ENCODE results near the gene GRID2. TPM values are rescaled to one million over a fixed set of nuclear protein-coding genes. Genes with fewer than 3 reads are reported as not detected.

The GRID2 gene
- total RNA-seq, 1 donor from 2014 or later, result not detected

DNA sequence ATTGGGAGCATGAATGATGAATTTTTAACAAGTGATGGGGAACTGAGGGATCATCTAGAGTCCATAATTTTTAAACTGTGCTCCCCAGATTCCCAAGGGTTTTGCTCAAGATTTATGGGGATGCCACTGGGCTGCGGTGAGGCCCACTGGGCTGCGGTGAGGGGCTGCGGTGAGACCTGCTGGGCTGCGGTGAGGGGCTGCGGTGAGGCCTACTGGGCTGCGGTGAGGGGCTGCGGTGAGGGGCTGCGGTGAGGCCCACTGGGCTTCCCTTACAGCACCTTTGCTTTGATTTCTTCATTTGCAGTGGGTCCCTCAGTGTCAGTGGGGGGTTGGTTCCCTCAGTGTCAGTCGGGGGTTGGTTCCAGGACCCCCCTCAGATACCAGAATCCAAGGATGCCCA lies 1477.4 kb downstream of the GRID2 start:
- intact Hi-C loops (cut with micrococcal nuclease), result no loop called here
- no peak for DNase-seq (ENCODE audit: low spot score)
- no peaks in the 10 kb centered on the region for H3K36me3 Mint-ChIP-seq (ENCODE audit: low read depth)
- H3K27me3 Mint-ChIP-seq (ENCODE audit: low read depth), result no peaks in the 10 kb centered on the region
- H3K4me1 Mint-ChIP-seq (ENCODE audit: low read depth), result no peaks in the 10 kb centered on the region
- H3K27ac Mint-ChIP-seq, result no peak overlapping the region
- H3K4me3 Mint-ChIP-seq (ENCODE audit: low read depth), result no peak overlapping the region
- H3K9me3 Mint-ChIP-seq, result no peaks in the 10 kb centered on the region

DNA sequence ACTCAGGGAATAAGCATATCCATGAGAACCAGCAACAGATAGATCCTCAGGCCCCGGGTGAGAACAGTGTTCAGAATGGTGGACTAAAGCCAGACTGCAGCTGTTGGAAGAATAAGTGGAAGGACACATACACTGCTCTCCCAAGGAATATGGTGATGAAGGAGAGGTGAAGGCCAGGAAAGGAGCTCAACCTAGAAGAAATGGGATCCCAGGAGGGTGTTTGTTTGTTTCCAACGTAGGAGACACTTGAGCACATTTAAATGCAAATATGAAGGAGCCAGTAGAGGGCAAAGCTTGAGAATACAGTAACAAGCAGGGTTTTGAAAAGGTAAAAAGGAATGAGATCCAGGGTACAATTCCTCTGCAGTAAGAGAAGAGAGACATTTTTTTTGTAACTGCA lies 1482.4 kb downstream of the GRID2 start:
- intact Hi-C loops (cut with micrococcal nuclease), result no loop called here
- H3K27me3 Mint-ChIP-seq (ENCODE audit: low read depth), result no peaks in the 10 kb centered on the region
- H3K4me3 Mint-ChIP-seq (ENCODE audit: low read depth), result no peak overlapping the region

DNA sequence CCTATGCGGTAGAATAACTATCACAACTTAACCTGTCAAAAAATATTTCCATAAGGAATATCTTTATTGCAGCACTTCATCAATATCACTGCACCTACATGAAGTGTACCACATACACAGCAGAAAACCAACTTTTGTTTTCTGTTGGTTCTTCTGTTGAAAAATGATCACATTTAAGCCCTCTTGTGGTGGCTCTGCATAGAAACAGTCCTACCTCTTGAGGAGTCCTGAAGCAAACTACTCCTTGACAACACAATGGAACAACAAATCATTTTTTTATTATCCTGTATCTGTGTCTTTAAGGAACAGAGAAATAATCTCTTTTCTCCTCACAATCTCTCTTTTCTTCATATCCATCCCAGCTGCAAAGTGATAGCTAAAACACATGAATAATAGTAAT lies 1484.9 kb downstream of the GRID2 start:
- intact Hi-C loops (cut with micrococcal nuclease), result no loop called here
- H3K4me3 Mint-ChIP-seq (ENCODE audit: low read depth), result no peak overlapping the region
- no peak for DNase-seq (ENCODE audit: low spot score)
- H3K9me3 Mint-ChIP-seq, result no peaks in the 10 kb centered on the region
- H3K36me3 Mint-ChIP-seq (ENCODE audit: low read depth), result no peaks in the 10 kb centered on the region
- no peaks in the 10 kb centered on the region for H3K27me3 Mint-ChIP-seq (ENCODE audit: low read depth)
- no peak overlapping the region for H3K27ac Mint-ChIP-seq
- H3K4me1 Mint-ChIP-seq (ENCODE audit: low read depth), result no peaks in the 10 kb centered on the region

More for the DNA sequence above, 1482.4 kb downstream of the GRID2 start:
- Mint-ChIP-seq H3K27ac (no peak overlapping the region), H3K9me3 (no peaks in the 10 kb centered on the region), H3K36me3 (ENCODE audit: low read depth) (no peaks in the 10 kb centered on the region), H3K4me1 (ENCODE audit: low read depth) (no peaks in the 10 kb centered on the region)
- DNase-seq (ENCODE audit: low spot score), result no peak

DNA sequence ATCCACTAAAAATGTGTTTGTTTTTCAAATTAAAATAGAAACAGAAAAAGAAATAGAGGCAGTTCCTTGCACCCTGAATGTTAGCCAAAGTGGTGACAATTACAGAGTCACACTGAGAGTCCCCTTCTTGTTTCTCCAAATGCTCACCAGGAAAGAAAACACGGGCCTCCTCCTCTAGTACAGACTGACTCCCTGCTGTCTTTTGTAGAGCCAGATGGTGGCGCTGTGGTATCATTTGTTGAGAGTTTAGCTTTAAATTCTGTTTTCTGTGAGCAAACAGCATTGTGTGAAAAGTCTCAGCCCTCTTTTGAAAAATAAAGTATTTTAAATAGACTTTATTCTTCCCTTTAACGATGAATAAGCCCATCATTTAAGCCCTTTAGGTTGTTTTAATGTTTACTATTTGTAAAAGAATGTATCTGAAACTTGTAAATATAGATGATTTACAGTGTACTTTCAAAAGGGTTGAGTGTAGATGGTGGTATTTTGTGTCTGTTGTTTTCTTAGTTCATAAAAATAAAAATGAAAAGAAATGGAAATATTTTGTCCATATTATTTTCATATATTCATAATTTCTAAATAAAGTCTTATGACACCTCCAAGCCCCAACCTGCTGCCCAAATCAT lies 1487.9 kb downstream of the GRID2 start:
- intact Hi-C loops (cut with micrococcal nuclease), result loop anchor here (5.0 to 10.0 kb wide), 4 partner anchors 336 to 803 kb away; no protein-coding TSS in a partner anchor
- Mint-ChIP-seq H3K27ac (no peak overlapping the region), H3K9me3 (no peaks in the 10 kb centered on the region), H3K27me3 (ENCODE audit: low read depth) (peaks cover 2% of the 10 kb centered on the region), H3K4me3 (ENCODE audit: low read depth) (no peak overlapping the region), H3K4me1 (ENCODE audit: low read depth) (no peaks in the 10 kb centered on the region), H3K36me3 (ENCODE audit: low read depth) (no peaks in the 10 kb centered on the region)
- peak; percentile 13 for DNase-seq (ENCODE audit: low spot score)

DNA sequence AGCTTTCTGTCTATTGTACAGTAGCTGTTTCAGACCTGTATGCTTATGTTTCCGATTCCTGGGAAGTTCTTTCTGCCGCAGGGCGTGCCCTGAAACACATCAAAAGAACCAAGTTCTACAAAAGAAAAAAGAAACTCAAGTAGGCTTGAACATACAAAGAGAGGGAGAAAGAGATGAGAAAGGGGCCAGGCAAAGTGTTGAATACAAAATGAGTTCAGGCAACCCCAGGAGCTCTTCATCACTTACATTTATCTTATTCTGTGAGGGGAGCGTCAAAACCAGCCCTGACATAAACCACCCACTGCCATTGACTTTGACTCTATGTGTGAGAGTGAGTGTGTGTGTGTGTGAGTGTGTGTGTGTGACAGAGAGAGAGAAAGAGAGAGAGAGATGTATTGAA lies 1498.3 kb downstream of the GRID2 start:
- intact Hi-C loops (cut with micrococcal nuclease), result no loop called here
- no peak for DNase-seq (ENCODE audit: low spot score)
- no peaks in the 10 kb centered on the region for H3K27me3 Mint-ChIP-seq (ENCODE audit: low read depth)
- no peaks in the 10 kb centered on the region for H3K36me3 Mint-ChIP-seq (ENCODE audit: low read depth)
- no peaks in the 10 kb centered on the region for H3K9me3 Mint-ChIP-seq
- no peak overlapping the region for H3K4me3 Mint-ChIP-seq (ENCODE audit: low read depth)
- H3K4me1 Mint-ChIP-seq (ENCODE audit: low read depth), result no peaks in the 10 kb centered on the region
- H3K27ac Mint-ChIP-seq, result no peak overlapping the region

DNA sequence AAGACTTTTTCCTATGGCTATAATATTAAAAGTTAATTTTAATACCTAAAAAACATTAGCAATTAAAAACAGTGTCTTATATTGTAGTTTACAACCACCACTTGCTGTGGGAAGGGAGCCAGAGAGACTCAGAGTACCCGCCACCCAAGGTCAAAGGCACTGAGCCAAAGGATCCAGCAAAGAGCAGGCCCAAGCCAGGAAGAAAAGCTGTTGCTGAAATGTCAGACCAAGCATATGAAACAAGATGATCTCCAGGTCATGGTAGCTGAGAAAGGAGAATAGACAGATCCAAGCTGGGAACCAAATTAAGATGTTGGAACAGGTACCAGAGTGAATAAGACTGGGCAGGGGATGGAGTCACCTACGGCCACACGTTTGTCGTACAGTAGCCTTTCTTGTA lies 1506.0 kb downstream of the GRID2 start:
- Mint-ChIP-seq H3K9me3 (no peaks in the 10 kb centered on the region), H3K36me3 (ENCODE audit: low read depth) (no peaks in the 10 kb centered on the region), H3K4me1 (ENCODE audit: low read depth) (no peaks in the 10 kb centered on the region), H3K27ac (no peak overlapping the region), H3K27me3 (ENCODE audit: low read depth) (no peaks in the 10 kb centered on the region), H3K4me3 (ENCODE audit: low read depth) (no peak overlapping the region)
- no peak for DNase-seq (ENCODE audit: low spot score)
- intact Hi-C loops (cut with micrococcal nuclease), result no loop called here

DNA sequence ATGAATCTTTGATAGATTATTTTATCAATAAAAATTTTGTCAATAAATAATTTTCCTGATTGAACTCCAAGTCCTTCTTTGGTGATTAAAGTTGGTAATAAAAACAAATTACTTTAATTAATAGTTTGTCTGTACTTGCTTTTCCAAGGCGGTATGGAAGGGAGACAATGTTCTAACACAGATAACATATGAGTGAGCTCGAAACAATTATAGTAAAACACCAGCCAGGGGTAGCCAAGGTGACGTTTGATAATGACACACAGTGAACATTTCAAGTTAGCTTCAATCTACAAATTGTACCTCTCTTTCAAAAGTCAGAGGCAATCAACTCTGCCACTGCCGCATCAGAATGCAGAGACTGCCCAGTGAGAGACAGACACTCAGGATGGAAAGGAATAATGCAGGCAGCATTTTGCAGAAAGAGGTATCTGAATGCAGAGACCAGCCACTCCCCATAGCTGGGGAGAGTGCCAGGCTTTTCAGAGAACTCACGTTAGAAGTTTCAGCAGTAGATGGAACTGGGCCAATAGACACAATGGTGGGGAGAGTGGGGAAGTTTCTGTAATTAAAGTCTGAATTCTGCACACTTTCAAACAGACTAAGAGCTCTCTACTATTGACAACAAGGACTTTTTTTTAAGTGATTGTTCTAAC lies 1506.7 kb downstream of the GRID2 start:
- no peaks in the 10 kb centered on the region for H3K9me3 Mint-ChIP-seq
- intact Hi-C loops (cut with micrococcal nuclease), result no loop called here
- no peak for DNase-seq (ENCODE audit: low spot score)
- H3K36me3 Mint-ChIP-seq (ENCODE audit: low read depth), result no peaks in the 10 kb centered on the region
- H3K4me3 Mint-ChIP-seq (ENCODE audit: low read depth), result no peak overlapping the region
- no peaks in the 10 kb centered on the region for H3K4me1 Mint-ChIP-seq (ENCODE audit: low read depth)
- H3K27me3 Mint-ChIP-seq (ENCODE audit: low read depth), result no peaks in the 10 kb centered on the region
- no peak overlapping the region for H3K27ac Mint-ChIP-seq

DNA sequence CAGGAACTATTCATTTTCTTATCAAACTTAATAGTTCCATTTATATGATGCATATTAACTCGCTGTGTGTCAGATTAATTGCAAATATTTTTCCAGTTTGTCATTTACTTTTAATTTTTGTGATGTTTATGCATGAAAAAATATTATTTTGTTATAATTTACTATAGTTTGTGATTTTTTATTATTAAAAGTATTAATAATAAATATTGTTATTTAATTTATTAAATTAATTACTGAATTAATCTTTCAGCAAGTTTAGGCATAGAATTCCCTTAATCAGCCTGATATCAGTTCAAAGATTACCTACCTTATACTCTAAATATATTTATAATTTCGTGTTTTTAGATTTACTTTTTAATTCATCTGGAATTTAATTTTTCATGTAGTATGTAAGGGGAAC lies 1509.3 kb downstream of the GRID2 start:
- intact Hi-C loops (cut with micrococcal nuclease), result no loop called here
- Mint-ChIP-seq H3K27ac (no peak overlapping the region), H3K9me3 (no peaks in the 10 kb centered on the region), H3K27me3 (ENCODE audit: low read depth) (no peaks in the 10 kb centered on the region), H3K36me3 (ENCODE audit: low read depth) (no peaks in the 10 kb centered on the region), H3K4me3 (ENCODE audit: low read depth) (no peak overlapping the region), H3K4me1 (ENCODE audit: low read depth) (no peaks in the 10 kb centered on the region)
- DNase-seq (ENCODE audit: low spot score), result no peak

DNA sequence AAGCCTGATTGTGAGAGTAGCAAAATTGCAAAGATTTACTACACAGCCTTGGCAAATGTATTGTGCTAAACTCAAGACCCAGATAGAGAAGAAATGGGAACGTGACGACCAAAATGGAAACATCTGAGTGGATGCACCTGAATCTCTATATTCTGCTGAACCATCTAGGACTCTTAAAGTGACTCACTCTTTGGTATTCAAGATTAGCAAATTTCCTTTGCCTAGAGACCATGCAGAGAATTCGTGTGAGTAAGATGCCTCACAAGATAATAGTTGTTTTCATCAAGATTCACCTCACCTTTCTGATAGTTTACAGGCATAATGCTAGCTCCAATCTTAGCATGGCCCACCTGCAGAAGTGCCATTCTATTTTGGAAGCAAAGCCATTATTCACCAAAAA lies 1510.4 kb downstream of the GRID2 start:
- no peak overlapping the region for H3K27ac Mint-ChIP-seq
- no peaks in the 10 kb centered on the region for H3K4me1 Mint-ChIP-seq (ENCODE audit: low read depth)
- intact Hi-C loops (cut with micrococcal nuclease), result no loop called here
- H3K9me3 Mint-ChIP-seq, result no peaks in the 10 kb centered on the region
- no peak overlapping the region for H3K4me3 Mint-ChIP-seq (ENCODE audit: low read depth)
- no peaks in the 10 kb centered on the region for H3K27me3 Mint-ChIP-seq (ENCODE audit: low read depth)
- DNase-seq (ENCODE audit: low spot score), result no peak
- H3K36me3 Mint-ChIP-seq (ENCODE audit: low read depth), result no peaks in the 10 kb centered on the region

DNA sequence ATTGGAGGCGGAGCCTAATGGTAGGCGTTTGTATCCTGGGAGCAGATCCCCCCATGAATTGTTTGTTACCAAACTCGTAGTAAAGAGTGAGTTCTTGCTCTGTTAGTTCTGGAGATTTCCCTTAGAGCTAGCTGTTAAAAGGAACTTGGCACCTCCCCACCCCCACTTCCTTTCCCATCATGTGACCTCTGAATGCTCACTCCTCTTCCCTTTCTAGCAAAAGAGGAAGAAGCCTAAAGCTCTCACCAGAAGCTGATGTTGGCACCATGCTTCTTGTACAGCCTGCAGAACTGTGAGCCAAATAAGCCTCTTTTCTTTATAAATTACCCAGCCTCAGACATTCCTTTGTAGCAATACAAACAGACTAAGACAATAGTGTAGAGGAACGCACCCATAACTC lies 1511.0 kb downstream of the GRID2 start:
- Mint-ChIP-seq H3K36me3 (ENCODE audit: low read depth) (no peaks in the 10 kb centered on the region), H3K27me3 (ENCODE audit: low read depth) (no peaks in the 10 kb centered on the region), H3K4me1 (ENCODE audit: low read depth) (no peaks in the 10 kb centered on the region), H3K27ac (no peak overlapping the region), H3K9me3 (no peaks in the 10 kb centered on the region), H3K4me3 (ENCODE audit: low read depth) (no peak overlapping the region)
- no peak for DNase-seq (ENCODE audit: low spot score)
- intact Hi-C loops (cut with micrococcal nuclease), result no loop called here

Data from activated T-helper 2 cell treated with anti-CD3 and anti-CD28 coated beads, Interferon-gamma antibody, Interleukin-2, Interleukin-4, amounts not matched to agents 10 μg/mL and 5 μg/mL and 100 μg/mL, durations not matched to agents 14 hours and 24 hours and 36 hours (primary cell).